Umbilical cord (tissue), 2 donors: ENCODE data around the gene ADSS2. TPM values are rescaled to one million over a fixed set of nuclear protein-coding genes. Genes with fewer than 3 reads are reported as not detected.
"Not testable (repeated sequence)": the region's sequence is repeated elsewhere in the genome, so short reads cannot be mapped to it uniquely, and the experiment has no call there.

ENCODE experiments used
- DNase-seq: peaks from one replicate; pipeline ENCODE4 v3.0.0-alpha.2; 2015; ENCODE audit warnings: low spot score
- total RNA-seq: library from RNA; depleted of rRNA; stranded (reverse); fragments of >200 nt; gene quantifications from one replicate; pipeline ENCODE4 v1.2.3, GENCODE V29; 2014; ENCODE audit warnings: low replicate concordance; ENCODE audit not compliant: insufficient read depth

ADSS2 gene
- total RNA-seq = 78.0 TPM

GRCh38 chr1:244451539-244451950, at the start of gene ADSS2:
TSS of gene ADSS2 (minus strand) at chr1:244451909. CDS start at chr1:244451817, 92 bp downstream.
- DNase-seq = no peak

DNA sequence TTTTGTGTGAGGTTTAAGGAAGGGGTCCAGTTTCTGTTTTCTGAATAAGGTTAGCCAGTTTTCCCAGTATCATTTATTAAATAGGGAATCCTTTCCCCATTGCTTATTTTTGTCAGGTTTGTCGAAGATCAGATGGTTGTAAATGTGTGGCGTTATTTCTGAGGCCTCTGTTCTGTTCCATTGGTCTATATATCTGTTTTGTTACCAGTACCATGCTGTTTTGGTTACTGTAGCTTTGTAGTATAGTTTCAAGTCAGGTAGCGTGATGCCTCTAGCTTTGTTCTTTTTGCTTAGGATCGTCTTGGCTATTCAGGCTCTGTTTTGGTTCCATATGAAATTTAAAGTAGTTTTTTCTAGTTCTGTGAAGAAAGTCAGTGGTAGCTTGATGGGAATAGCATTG, 48.8 kb upstream of the ADSS2 start:
- DNase-seq = not testable (repeated sequence)

GRCh38 chr1:244499484-244499883, 47.8 kb upstream of the ADSS2 start:
- DNase-seq = not testable (repeated sequence)

DNA sequence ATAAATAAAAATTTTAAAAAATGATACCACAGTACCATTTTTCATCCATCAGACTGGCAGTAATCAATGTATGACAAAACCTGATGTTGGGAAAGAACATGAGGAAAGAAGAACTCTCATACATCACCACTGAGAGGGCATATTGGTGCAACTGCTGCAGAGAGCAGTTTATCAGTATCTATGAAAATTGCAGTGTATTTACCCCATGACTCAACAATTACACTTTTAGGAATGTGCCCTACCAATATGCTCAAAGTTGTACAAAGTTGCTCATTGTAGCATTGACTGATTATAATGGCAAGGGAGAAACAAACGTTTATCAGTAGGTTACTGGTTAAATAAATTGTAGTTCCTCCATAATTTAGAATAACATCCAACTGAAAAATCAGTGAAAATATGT, 46.1 kb upstream of the ADSS2 start:
- no peak for DNase-seq

GRCh38 chr1:244496186-244496585, 44.5 kb upstream of the ADSS2 start:
- DNase-seq = no peak

DNA sequence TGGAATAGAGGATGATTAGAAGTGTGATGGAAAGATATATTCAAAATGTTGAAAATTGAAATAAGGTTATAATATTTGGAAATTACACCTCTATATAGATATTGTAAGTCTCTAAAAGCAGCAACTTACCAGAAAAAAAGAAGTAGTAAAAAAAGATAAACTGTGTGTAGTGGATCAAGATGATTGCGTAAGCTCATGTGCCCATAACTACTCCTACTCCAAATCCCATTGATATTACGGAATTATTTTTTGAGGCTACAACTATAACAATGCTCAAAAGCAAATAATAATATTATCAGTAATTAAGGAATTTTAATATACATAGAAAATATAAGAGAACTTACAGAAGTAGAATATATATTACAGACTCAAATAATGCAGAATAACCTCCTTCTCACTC, 42.9 kb upstream of the ADSS2 start:
- DNase-seq = no peak

DNA sequence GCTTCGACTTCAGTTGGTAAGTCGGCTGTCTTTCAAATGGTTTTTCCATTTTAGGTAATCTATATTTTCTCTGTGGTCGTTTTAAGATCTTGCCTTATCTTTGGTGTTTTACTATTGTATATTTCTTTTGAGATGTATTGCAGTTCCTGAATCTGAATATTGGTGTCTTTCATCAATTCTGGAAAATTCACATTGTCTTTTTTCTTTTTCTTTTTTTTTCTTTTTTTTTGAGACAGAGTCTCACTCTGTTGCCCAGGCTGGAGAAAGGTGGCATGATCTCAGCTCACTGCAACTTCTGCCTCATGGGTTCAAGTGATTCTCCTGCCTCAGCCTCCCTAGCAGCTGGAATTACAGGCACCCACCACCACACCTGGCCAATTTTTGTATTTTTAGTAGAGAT, 33.3 kb upstream of the ADSS2 start:
- not testable (repeated sequence) for DNase-seq

GRCh38 chr1:244473059-244473605, 21.4 kb upstream of the ADSS2 start:
- DNase-seq = no peak

- no peak for DNase-seq
Observed at GRCh38 chr1:244466724-244467123, 15.0 kb upstream of the ADSS2 start.

DNA sequence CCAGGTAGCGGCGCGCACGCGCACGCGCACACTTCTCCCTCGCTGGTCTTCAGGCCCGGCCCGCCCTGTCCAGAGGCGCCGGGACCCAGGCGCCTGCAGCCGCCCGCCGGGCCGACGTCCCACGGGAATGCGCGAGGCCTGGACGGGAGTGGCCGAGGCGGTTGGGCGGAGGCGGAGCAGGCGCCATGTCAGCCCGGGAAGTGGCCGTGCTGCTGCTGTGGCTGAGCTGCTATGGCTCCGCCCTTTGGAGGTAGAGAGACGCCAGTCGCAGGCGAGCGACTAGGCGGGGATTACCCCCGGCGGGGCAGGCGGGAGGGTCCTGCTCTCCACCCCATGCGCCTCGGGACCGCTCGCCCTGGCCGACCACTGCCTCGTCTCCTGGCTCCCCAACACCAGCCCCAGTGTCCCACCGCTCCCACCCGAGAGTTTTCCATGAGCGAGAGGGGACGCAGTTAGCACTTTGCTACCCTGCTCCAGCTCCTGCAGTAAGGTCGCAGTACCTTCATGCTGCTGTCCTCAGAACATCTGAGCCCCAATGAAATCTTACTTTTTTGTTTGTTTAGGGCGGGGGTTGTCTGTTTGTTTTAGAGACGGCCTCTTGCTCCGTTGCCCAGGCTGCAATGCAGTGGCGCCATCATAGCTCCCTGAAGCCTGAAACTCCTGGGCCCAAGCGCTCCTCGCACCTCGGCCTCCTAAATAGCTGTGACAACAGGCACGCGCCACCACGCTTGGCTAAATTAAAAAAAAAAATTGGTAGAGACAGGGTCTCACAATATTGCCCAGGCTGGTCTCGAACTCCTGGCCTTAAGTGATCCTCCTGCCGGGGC, 9.7 kb upstream of the ADSS2 start, which contains the start of gene CATSPERE:
CATSPERE (plus strand) TSS at position 29 of the 827 bp plus-strand sequence; CDS start at position 186, 157 bp downstream.
- peak; percentile 93 for DNase-seq

GRCh38 chr1:244460197-244460596, 8.5 kb upstream of the ADSS2 start:
- DNase-seq = no peak

DNA sequence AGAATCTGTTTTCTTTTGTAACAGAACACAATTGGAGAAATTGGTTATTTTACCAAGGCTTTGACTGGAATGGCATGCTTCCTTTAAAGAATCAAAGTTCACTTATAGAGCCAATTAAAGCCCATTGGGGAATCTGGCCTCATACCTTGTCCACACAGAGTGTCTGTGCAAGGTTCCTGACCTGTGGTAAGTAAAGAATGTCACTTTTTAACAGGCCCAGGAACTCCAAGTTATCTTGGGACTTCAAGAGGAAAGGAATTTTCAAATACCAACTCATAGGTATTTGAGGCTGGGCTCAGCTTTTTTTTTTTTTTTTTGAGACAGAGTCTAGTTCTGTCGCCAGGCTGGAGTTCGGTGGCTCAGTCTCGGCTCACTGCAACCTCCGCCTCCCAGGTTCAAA, 7.1 kb upstream of the ADSS2 start:
- no peak for DNase-seq

DNA sequence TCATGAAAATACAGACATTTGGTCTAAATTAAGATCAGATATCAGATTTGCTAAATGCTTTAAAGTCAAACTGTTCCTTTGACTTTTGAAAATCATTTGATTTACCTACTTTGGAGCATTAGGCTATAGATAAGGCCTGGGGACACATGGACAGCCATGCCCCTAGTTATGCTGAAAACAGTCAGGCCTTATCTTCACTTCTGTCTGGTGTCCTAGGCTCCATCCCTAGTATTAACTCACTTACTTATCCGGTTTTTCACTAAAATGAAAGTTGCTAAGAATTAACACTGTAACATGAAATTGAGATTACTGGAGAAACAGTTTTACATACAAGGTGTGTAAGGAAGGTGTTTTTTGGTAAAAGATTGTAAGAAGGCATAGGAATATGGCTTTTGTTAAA, 4.9 kb upstream of the ADSS2 start:
- no peak for DNase-seq

DNA sequence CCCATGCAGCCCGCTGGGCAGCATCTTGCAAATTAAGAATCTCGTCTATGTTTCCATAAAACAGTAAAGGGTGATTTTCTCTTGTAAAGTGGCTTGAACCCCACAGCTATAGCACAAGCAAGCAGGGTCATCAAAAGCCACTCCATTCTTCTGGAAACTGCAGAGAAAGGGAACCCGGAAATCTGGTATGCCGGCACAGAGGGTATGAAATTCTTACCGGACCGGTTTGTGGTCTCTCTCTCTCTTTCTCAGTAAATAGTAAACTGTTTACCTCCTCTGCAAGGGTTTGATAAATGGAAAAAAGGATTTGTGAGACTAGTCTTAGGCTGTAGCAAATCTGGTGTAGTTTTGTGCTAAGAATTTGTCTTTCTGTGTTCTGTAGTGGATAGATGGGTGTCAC, 2.7 kb upstream of the ADSS2 start:
- no peak for DNase-seq

DNA sequence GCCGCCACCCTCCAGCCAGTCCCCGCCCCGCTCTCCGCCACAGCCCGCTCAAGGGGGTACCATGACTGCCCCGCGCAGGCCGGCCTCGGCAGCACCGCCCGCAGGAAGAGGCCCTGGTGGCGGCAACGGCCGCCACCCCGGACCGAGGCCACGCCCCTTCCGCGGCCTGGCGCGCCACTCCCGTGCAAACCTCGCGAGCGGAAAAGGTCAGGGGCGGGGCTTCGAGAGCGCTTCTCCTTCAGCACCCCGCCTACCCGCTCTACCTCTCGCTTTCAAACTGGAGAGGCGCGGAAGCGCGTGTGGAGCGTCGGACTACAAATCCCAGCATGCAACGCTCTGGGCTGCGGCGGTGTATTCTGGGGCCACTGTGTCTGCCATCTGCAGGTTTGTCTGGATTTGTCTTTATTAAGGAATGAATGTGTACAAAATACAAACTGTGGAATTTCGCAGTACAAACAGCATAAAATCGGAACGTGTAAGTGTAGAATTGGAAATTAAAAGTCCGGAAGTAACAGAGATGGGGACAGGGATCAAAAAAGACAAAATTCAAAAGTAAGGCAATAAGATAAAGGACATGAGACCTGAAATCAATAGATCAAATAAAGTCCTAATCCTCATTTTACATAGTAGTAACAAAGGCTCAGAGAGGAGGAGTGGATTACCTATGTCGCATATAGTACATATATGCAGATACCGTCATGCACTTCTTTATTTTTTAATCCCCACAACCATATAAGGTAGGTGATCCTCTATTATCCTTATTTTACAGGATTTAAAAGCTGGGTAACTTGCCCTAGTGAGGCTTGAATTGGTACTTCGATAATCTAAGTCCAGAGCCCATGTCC, 464 bp upstream of the ADSS2 start:
- DNase-seq = peak; percentile 100

- peak; percentile 70 for DNase-seq
Observed at GRCh38 chr1:244450597-244451538, 841 bp downstream of the ADSS2 start.

DNA sequence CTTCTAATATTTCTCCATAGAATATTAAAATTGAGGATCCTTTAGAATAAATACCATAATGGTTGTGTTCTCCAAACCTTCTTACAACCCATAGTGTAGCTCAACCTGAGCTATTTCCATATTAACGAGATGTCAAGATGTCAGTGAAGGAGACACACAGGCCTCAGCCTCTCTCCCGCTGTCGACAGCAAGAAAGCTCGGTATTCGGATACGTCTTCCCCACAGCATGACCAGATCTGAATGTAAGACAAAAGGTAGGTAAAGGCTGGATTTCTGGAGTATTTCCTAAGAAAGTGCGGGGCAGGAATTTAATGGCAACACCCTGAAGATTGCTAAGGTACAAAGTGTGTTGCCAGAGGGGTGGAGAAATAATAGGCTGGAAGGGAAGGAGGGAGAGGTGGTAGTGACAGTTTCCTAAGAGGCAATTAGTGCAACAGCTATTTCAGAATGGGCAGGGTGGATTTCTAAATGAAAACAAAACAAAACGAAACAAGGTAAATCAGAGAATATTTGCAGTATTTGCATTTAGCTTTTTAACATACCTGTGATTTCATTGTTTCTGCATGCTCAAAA, 1.7 kb downstream of the ADSS2 start:
- no peak for DNase-seq

- no peak for DNase-seq
Observed at GRCh38 chr1:244448279-244449036, 3.3 kb downstream of the ADSS2 start.

DNA sequence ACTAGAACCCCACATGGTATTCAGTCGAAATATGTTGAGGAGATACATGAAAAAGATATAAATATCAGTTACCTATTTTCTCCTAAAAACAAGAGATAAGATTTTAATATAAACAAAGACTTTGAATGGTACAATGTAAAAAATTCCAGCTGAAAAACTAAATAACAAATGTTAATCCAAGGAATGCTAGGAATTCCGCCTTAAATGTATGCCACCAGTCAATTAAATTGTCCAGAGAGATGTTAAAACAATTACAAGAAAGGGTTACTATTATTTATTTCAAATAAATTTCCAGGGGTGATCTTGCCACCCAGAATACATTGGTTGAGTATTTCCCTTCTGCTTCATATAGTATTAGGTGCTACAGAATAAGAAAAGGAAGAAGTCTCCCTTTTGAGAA, 4.2 kb downstream of the ADSS2 start:
- DNase-seq = no peak

DNA sequence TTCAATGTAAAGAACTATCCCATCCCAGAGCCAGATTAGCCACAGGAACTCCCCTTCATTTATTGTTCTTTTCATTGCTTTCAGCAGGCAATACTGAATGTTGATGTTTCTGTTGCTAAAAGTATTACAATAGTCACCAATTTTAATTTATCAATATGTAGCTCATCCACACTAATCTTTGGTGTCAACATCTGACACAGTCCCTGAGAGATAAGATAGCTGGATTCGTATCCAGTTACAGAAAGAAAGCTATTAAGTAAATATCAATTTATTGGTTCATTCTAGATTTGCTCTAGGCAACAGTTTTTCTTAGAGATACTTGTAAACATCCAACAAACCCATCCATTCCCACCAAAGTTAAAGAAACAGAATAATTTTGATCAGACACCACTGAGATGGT, 4.7 kb downstream of the ADSS2 start:
- DNase-seq = no peak
